ENCODE data around the gene TTC12. TPM values are rescaled to one million over a fixed set of nuclear protein-coding genes. Genes with fewer than 3 reads are reported as not detected.

Gene TTC12
- total and polyA plus RNA-seq, 2 of the 8 experiments (the other 6 are each of a cell fraction or from before 2014, with no cell fraction given), result 4.7 to 9.0 TPM

DNA sequence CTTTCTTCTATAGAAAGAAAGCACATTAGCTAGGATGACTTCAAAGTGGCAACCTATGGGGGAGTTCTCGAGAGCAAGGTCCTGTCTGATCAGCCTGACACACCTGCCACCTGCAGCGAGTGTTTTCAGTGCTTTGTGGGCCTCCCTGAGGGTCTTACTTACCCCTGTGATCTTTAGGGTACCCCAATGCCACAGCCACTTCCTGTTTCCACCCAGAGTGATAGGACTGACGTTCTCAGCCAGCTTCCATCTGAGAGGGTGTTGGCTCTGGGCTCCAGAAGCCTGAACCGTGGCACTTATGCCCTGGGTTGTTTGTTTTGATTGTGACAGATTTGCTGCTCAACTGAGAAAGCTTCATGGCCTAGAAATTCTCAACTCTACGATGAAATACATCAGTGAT, 51.5 kb downstream of the TTC12 start:
- Histone ChIP-seq H4K8ac (ENCODE audit: extremely low read depth, insufficient read depth, low read length) (no peak overlapping the region), H3K18ac (ENCODE audit: extremely low read depth, low read length) (no peak overlapping the region), H2AFZ (ENCODE audit: low read length) (no peak overlapping the region), H3K23ac (ENCODE audit: insufficient read length) (no peak overlapping the region), H2BK120ac (replicated peaks; ENCODE audit: low read depth, low read length) (no peak overlapping the region), H3K4ac (replicated peaks; ENCODE audit: insufficient read length, low read depth, low read length) (no peak overlapping the region), H3K9ac (replicated peaks in 1 of 4; ENCODE audit: extremely low read depth in 1 of 4, low read depth in 3 of 4, low read length in 3 of 4) (no peak overlapping the region), H3K79me1 (ENCODE audit: low read depth, low read length) (no peaks in the 10 kb centered on the region), H2BK5ac (ENCODE audit: low read depth, low read length) (no peak overlapping the region), H2AK5ac (ENCODE audit: low read depth, low read length) (no peak overlapping the region), H3K27ac (ENCODE audit: low read depth, low read length) (no peak overlapping the region), H3K36me3 (ENCODE audit: control insufficient read depth in 2 of 4, insufficient read depth in 4 of 4, low read length in 3 of 4) (no peaks in the 10 kb centered on the region), H4K5ac (ENCODE audit: insufficient read length, low read depth, low read length) (no peak overlapping the region), H2BK15ac (ENCODE audit: low read length) (no peak overlapping the region), H3K4me2 (ENCODE audit: insufficient read depth in 1 of 2, low read depth in 2 of 2, low read length in 2 of 2) (no peak overlapping the region), H3K27me3 (replicated peaks in 1 of 4; ENCODE audit: control insufficient read depth in 3 of 4, extremely low read depth in 1 of 4, insufficient read depth in 3 of 4, low read length in 3 of 4) (no peaks in the 10 kb centered on the region), H4K91ac (replicated peaks; ENCODE audit: insufficient read length, low read length) (no peak overlapping the region), H3K9me3 (ENCODE audit: insufficient read depth in 2 of 2, low read depth in 1 of 2, low read length in 1 of 2) (no peaks in the 10 kb centered on the region), H3K4me3 (ENCODE audit: extremely low read depth in 1 of 4, insufficient read depth in 2 of 4, low read depth in 3 of 4, low read length in 4 of 4) (no peak overlapping the region), H2BK20ac (ENCODE audit: low read length) (no peak overlapping the region), H2BK12ac (ENCODE audit: low read depth, low read length) (no peak overlapping the region), H3K4me1 (replicated peaks in 1 of 4; ENCODE audit: control insufficient read depth in 3 of 4, insufficient read depth in 4 of 4, low read length in 3 of 4) (peaks cover 0 to 3% (median 0%) of the 10 kb centered on the region in 4 experiments; a peak in 1 of 7 replicates), H3K56ac (replicated peaks; ENCODE audit: insufficient read length, low read depth, low read length) (no peak overlapping the region), H3K14ac (ENCODE audit: insufficient read length) (peak overlapping the region; percentile 31), H4K20me1 (replicated peaks in 1 of 2; ENCODE audit: control insufficient read depth in 1 of 2, insufficient read depth in 2 of 2, low read length in 2 of 2) (no peaks in the 10 kb centered on the region), H3K79me2 (ENCODE audit: control insufficient read depth in 1 of 2, insufficient read depth in 2 of 2, low read length in 2 of 2) (no peaks in the 10 kb centered on the region), H3K23me2 (ENCODE audit: low read depth, low read length) (no peaks in the 10 kb centered on the region)
- no peak for DNase-seq (ENCODE audit: low read depth in 1 of 2, low spot score in 2 of 2)
- CTCF ChIA-PET (ENCODE audit: partially characterized antibody), result interaction anchor here (1.1 to 1.6 kb wide), 2 partner anchors 61 to 117 kb away, joined by 4 read pairs; no protein-coding TSS in a partner anchor
- POLR2A ChIA-PET (ENCODE audit: partially characterized antibody), result interaction anchor here (1.5 kb wide), 1 partner anchor 22 kb away, joined by 3 read pairs; the partner anchor contains the start of gene ANKK1
- no peak for FAIRE-seq
- 87% methylated on average over 5 of the region's 5 CpGs; no CpG with 5 or more reads in 1 of the 2 experiments for WGBS, 2 experiments (ENCODE audit: extremely low coverage in 1 of 2, insufficient coverage in 1 of 2, insufficient read length in 1 of 2, insufficient replicate concordance in 2 of 2, low coverage in 1 of 2, low lambda C conversion rate in 2 of 2, missing lambda C conversion rate in 1 of 2)
- TF ChIP-seq CBX8 (IDR thresholded peaks at IDR 0.05; ENCODE audit: borderline replicate concordance, low read depth, low read length) (no peak), NRF1 (IDR thresholded peaks at IDR 0.05; ENCODE audit: low read depth, low read length) (no peak), POU5F1 (IDR thresholded peaks at IDR 0.05; ENCODE audit: low read depth, low read length) (no peak), SP1 (IDR thresholded peaks at IDR 0.05; ENCODE audit: low read depth, low read length) (no peak), RXRA (IDR thresholded peaks at IDR 0.05; ENCODE audit: insufficient read depth, low read depth, low read length) (no peak), KDM1A (IDR thresholded peaks at IDR 0.05; ENCODE audit: borderline replicate concordance, low read length) (no peak), TAF1 (IDR thresholded peaks at IDR 0.05; ENCODE audit: low read depth, low read length) (no peak)
